HEK293 (cell line): ENCODE results near the gene SYNDIG1.

Source experiments
- CTCF ChIA-PET: fragments of 350-600 bp; formaldehyde crosslinking; extraction: SDS; loops from one replicate; lab custom pipeline; 2021; ENCODE audit warnings: antibody characterized with exemption; lab: Yijun Ruan, JAX
- POLR2A ChIA-PET: fragments of 300-600 bp; formaldehyde crosslinking; extraction: SDS; loops from one replicate; lab custom pipeline; 2020; ENCODE audit warnings: antibody characterized with exemption, inconsistent platforms; lab: Yijun Ruan, JAX
- H3K27ac ChIP-seq: fragments of 200-500 bp; sonication (Bioruptor generic); 2 replicates; pipeline ENCODE4 v1.5.1; 2014; ENCODE audit warnings: low read depth, low read length, control low read depth, inconsistent platforms; ENCODE audit errors: extremely low read depth
- H3K36me3 ChIP-seq, 2 experiments: fragments of 200-500 bp in 1 of 2; sonication (Bioruptor generic) in 1 of 2; 1 replicate in 1 of 2; 2 replicates in 1 of 2; pipeline ENCODE4 v1.5.1; 2014 to 2017; ENCODE audit warnings: inconsistent platforms in 2 of 2, low read length in 2 of 2; ENCODE audit not compliant: control insufficient read depth in 2 of 2, insufficient read depth in 1 of 2
- H3K4me1 ChIP-seq: fragments of 200-500 bp; sonication (Bioruptor generic); 2 replicates; pipeline ENCODE4 v1.5.1; 2014; ENCODE audit warnings: mild to moderate bottlenecking, low read length, inconsistent platforms; ENCODE audit not compliant: control insufficient read depth, insufficient read depth
- H3K4me3 ChIP-seq: 2 replicates; pipeline ENCODE4 v1.5.1; 2011; ENCODE audit warnings: low read depth, mild to moderate bottlenecking, control low read depth, low read length, moderate library complexity
- H3K9me3 ChIP-seq: fragments of 200-500 bp; sonication (Bioruptor generic); 2 replicates; pipeline ENCODE4 v1.5.1; 2014; ENCODE audit warnings: low read depth, low read length, inconsistent platforms; ENCODE audit not compliant: control insufficient read depth, insufficient read depth
- GFI1B ChIP-seq: fragments of 450-650 bp; formaldehyde crosslinking; IDR thresholded peaks from 2 replicates; pipeline ENCODE4 v1.5.1; 2016; ENCODE audit warnings: missing biosample characterization, missing genetic modification characterization
- HOXC10 ChIP-seq: sonication (generic); formaldehyde crosslinking; IDR thresholded peaks from 2 replicates; pipeline ENCODE4 v1.8.1; 2023; ENCODE audit warnings: mild to moderate bottlenecking, missing genetic modification reagents
- KLF1 ChIP-seq: fragments of 450-650 bp; formaldehyde crosslinking; IDR thresholded peaks from 2 replicates; pipeline ENCODE4 v1.5.1; 2016; ENCODE audit warnings: missing biosample characterization, missing genetic modification characterization
- REPIN1 ChIP-seq: fragments of 450-650 bp; formaldehyde crosslinking; IDR thresholded peaks from 2 replicates; pipeline ENCODE4 v1.5.1; 2017; ENCODE audit warnings: missing biosample characterization, missing genetic modification characterization, low read depth
- ZFP69B ChIP-seq: fragments of 450-650 bp; formaldehyde crosslinking; IDR thresholded peaks from 2 replicates; pipeline ENCODE4 v1.5.1; 2016; ENCODE audit warnings: missing biosample characterization, missing genetic modification characterization
- ZNF112 ChIP-seq: fragments of 450-650 bp; formaldehyde crosslinking; IDR thresholded peaks from 2 replicates; pipeline ENCODE4 v1.5.0; 2017; ENCODE audit warnings: missing biosample characterization, missing genetic modification characterization
- ZNF169 ChIP-seq: fragments of 450-650 bp; formaldehyde crosslinking; IDR thresholded peaks from 2 replicates; pipeline ENCODE4 v1.5.1; 2016; ENCODE audit warnings: missing biosample characterization, missing genetic modification characterization
- ZNF2 ChIP-seq: fragments of 450-650 bp; formaldehyde crosslinking; IDR thresholded peaks from 2 replicates; pipeline ENCODE4 v1.5.1; 2016; ENCODE audit warnings: missing biosample characterization, missing genetic modification characterization
- ZNF239 ChIP-seq: fragments of 450-650 bp; formaldehyde crosslinking; IDR thresholded peaks from 2 replicates; pipeline ENCODE4 v1.5.1; 2016; ENCODE audit warnings: missing biosample characterization, missing genetic modification characterization
- ZNF366 ChIP-seq: fragments of 450-650 bp; formaldehyde crosslinking; conservative IDR thresholded peaks from 2 replicates; pipeline ENCODE4 v1.5.1; 2016; ENCODE audit warnings: missing biosample characterization, missing genetic modification characterization
- ZNF416 ChIP-seq: fragments of 450-650 bp; formaldehyde crosslinking; IDR thresholded peaks from 2 replicates; pipeline ENCODE4 v1.5.1; 2016; ENCODE audit warnings: missing biosample characterization, missing genetic modification characterization
- ZNF433 ChIP-seq: fragments of 450-650 bp; formaldehyde crosslinking; IDR thresholded peaks from 2 replicates; pipeline ENCODE4 v1.5.1; 2016; ENCODE audit warnings: missing biosample characterization, missing genetic modification characterization, low read depth
- ZNF610 ChIP-seq: fragments of 450-650 bp; formaldehyde crosslinking; IDR thresholded peaks from 2 replicates; pipeline ENCODE4 v1.5.1; 2016; ENCODE audit warnings: missing biosample characterization, missing genetic modification characterization, borderline replicate concordance
- ZNF677 ChIP-seq: fragments of 450-650 bp; IDR thresholded peaks from 2 replicates; pipeline ENCODE4 v1.5.0; 2018; ENCODE audit warnings: missing biosample characterization, mild to moderate bottlenecking, missing genetic modification characterization, moderate library complexity
- ZNF792 ChIP-seq: fragments of 450-650 bp; formaldehyde crosslinking; IDR thresholded peaks from 2 replicates; pipeline ENCODE4 v1.5.1; 2016; ENCODE audit warnings: missing biosample characterization, missing genetic modification characterization
- ZSCAN16 ChIP-seq: fragments of 450-650 bp; formaldehyde crosslinking; IDR thresholded peaks from 2 replicates; pipeline ENCODE4 v1.5.1; 2016; ENCODE audit warnings: missing biosample characterization, missing genetic modification characterization
- ZSCAN23 ChIP-seq: fragments of 450-650 bp; formaldehyde crosslinking; IDR thresholded peaks from 2 replicates; pipeline ENCODE4 v1.5.1; 2016; ENCODE audit warnings: missing biosample characterization, missing genetic modification characterization
- TF ChIP-seq, protein P1 (sequence below): fragments of 450-650 bp; formaldehyde crosslinking; IDR thresholded peaks from 2 replicates; pipeline ENCODE4 v1.5.1; 2016; ENCODE audit warnings: missing biosample characterization, missing genetic modification characterization, borderline replicate concordance
- TF ChIP-seq, protein P2 (sequence below): fragments of 450-650 bp; formaldehyde crosslinking; IDR thresholded peaks from 2 replicates; pipeline ENCODE4 v1.5.1; 2016; ENCODE audit warnings: missing biosample characterization, missing genetic modification characterization
- TF ChIP-seq, protein P3 (sequence below): fragments of 450-650 bp; formaldehyde crosslinking; IDR thresholded peaks from 2 replicates; pipeline ENCODE4 v1.5.1; 2016; ENCODE audit warnings: missing biosample characterization, missing genetic modification characterization

SYNDIG1 gene

DNA sequence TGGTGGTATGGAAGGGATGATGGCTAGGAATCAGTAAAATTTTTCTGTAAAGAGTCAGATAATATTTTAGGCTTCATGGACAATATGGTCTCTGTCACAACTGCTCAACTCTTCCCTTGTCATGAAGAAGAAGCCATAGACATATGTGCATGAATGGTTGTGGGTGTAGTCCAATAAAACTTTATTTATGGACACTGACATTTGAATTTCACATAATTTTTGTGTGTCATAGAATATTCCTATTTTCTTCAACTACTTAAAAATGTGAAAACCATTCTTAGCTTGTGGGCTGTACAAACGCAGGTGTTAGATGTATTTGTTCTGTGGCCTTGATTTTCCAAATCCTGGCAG, 59.9 kb downstream of the SYNDIG1 start:
- Histone ChIP-seq H3K36me3 (no peaks in the 10 kb centered on the region), H3K4me1 (no peaks in the 10 kb centered on the region), H3K27ac (no peak overlapping the region), H3K4me3 (no peak overlapping the region), H3K9me3 (no peaks in the 10 kb centered on the region)
- TF ChIP-seq ZNF2 (tag by site-specific recombination) = no peak
- TF ChIP-seq KLF1 (tag by site-specific recombination) = no peak
- TF ChIP-seq ZSCAN23 (tag by site-specific recombination) = no peak
- TF ChIP-seq, protein P1, sequence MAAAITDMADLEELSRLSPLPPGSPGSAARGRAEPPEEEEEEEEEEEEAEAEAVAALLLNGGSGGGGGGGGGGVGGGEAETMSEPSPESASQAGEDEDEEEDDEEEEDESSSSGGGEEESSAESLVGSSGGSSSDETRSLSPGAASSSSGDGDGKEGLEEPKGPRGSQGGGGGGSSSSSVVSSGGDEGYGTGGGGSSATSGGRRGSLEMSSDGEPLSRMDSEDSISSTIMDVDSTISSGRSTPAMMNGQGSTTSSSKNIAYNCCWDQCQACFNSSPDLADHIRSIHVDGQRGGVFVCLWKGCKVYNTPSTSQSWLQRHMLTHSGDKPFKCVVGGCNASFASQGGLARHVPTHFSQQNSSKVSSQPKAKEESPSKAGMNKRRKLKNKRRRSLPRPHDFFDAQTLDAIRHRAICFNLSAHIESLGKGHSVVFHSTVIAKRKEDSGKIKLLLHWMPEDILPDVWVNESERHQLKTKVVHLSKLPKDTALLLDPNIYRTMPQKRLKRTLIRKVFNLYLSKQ (tag by site-specific recombination) = no peak
- TF ChIP-seq ZNF416 (tag by site-specific recombination) = no peak
- no peak for TF ChIP-seq ZNF239 (tag by site-specific recombination)
- TF ChIP-seq ZFP69B (tag by site-specific recombination) = no peak
- no peak for TF ChIP-seq ZNF366 (tag by site-specific recombination)
- no peak for TF ChIP-seq ZNF677
- CTCF ChIA-PET = interaction anchor here (0.6 kb wide), 1 partner anchor 70 kb away, joined by 3 read pairs; no protein-coding TSS in a partner anchor
- POLR2A ChIA-PET = no interaction called here

DNA sequence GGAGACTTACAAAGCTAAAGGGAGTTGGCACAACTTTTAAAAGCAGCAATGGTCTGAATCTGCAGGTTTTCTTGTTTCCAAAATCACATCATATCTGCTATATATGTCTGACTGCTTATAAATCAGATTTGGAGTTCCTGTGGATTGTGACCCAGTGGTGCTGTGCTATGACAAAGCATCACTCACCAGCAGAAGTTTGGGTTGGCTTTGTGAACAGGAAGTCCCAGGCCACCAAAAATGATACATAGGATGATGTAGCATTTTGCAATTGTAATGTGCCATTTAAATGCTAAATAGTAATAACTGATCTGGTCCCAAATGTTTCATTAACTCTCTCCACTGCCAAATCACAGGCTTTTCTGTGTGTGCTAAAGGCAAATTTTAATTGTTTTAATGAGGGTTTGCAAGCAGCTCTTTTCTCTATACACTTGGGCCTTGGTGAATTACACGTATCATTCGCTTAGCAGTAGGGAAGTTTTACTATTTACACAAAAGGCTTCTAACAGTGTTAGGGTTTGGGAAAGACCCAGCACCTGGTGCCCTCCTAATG, 60.8 kb downstream of the SYNDIG1 start:
- Histone ChIP-seq H3K9me3 (no peaks in the 10 kb centered on the region), H3K4me1 (no peaks in the 10 kb centered on the region), H3K27ac (no peak overlapping the region), H3K4me3 (no peak overlapping the region), H3K36me3 (no peaks in the 10 kb centered on the region)
- ChIA-PET POLR2A (no interaction called here), CTCF (interaction anchor here (0.6 kb wide), 1 partner anchor 70 kb away, joined by 3 read pairs; no protein-coding TSS in a partner anchor)
- no peak for TF ChIP-seq ZNF610 (tag by site-specific recombination)
- no peak for TF ChIP-seq ZNF792 (tag by site-specific recombination)
- no peak for TF ChIP-seq ZNF433
- no peak for TF ChIP-seq REPIN1 (tag by site-specific recombination)
- TF ChIP-seq, protein P2, sequence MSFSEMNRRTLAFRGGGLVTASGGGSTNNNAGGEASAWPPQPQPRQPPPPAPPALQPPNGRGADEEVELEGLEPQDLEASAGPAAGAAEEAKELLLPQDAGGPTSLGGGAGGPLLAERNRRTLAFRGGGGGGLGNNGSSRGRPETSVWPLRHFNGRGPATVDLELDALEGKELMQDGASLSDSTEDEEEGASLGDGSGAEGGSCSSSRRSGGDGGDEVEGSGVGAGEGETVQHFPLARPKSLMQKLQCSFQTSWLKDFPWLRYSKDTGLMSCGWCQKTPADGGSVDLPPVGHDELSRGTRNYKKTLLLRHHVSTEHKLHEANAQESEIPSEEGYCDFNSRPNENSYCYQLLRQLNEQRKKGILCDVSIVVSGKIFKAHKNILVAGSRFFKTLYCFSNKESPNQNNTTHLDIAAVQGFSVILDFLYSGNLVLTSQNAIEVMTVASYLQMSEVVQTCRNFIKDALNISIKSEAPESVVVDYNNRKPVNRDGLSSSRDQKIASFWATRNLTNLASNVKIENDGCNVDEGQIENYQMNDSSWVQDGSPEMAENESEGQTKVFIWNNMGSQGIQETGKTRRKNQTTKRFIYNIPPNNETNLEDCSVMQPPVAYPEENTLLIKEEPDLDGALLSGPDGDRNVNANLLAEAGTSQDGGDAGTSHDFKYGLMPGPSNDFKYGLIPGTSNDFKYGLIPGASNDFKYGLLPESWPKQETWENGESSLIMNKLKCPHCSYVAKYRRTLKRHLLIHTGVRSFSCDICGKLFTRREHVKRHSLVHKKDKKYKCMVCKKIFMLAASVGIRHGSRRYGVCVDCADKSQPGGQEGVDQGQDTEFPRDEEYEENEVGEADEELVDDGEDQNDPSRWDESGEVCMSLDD (tag by site-specific recombination) = no peak
- no peak for TF ChIP-seq ZNF366 (tag by site-specific recombination)
- TF ChIP-seq, protein P3, sequence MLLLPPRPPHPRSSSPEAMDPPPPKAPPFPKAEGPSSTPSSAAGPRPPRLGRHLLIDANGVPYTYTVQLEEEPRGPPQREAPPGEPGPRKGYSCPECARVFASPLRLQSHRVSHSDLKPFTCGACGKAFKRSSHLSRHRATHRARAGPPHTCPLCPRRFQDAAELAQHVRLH (tag by site-specific recombination) = no peak
- TF ChIP-seq ZSCAN16 (tag by site-specific recombination) = no peak
- TF ChIP-seq ZNF112 (tag by site-specific recombination) = no peak
- no peak for TF ChIP-seq GFI1B (tag by site-specific recombination)
- TF ChIP-seq HOXC10 (CRISPR knock-in tag) = no peak
- TF ChIP-seq ZNF169 (tag by site-specific recombination) = no peak
